ENCODE data around the gene FARP1.
A peak's percentile ranks its signal among the peaks of the same experiment; 100 is the strongest.

DNA sequence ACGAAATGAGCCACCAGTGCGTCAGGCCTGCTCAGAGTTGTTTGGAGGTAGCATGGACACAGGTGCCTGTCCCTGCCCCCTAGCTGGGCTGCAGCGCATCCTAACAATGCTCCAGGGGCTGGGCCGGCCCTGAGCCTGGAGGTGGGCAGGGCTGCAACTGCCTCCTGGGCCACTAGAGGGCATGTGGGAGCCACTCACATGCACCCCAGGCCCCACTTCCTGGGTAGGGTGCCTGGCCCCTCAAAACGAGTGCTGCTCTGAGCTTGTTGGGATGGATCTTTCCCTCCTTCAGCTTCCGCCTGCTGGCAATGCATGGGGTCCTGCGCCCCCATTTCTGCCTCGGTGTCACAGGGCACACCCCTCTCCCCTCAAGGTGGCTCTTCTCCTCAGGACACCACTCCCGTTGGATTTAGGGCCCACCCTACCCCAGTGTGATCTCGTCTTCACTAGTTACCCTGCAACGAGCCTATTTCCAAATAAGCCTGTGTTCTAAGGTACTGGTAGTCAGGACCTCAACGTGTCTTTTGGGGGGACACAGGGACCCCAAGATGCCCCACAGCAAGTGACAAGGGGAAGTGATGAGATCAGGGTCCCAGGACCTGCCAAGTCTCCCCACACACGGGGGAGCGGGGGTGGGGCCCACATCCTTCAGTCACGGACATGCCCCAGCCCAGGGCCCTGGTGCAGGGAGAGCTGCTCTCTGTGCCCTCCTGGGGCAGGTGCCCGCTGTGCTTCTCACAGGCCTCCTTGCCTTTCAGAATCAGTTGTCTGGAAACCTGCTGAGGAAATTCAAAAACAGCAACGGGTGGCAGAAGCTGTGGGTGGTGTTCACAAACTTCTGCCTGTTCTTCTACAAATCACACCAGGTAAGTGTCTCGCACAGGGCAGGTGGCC is 302.7 kb downstream of the FARP1 start:
- TF ChIP-seq, protein P1, sequence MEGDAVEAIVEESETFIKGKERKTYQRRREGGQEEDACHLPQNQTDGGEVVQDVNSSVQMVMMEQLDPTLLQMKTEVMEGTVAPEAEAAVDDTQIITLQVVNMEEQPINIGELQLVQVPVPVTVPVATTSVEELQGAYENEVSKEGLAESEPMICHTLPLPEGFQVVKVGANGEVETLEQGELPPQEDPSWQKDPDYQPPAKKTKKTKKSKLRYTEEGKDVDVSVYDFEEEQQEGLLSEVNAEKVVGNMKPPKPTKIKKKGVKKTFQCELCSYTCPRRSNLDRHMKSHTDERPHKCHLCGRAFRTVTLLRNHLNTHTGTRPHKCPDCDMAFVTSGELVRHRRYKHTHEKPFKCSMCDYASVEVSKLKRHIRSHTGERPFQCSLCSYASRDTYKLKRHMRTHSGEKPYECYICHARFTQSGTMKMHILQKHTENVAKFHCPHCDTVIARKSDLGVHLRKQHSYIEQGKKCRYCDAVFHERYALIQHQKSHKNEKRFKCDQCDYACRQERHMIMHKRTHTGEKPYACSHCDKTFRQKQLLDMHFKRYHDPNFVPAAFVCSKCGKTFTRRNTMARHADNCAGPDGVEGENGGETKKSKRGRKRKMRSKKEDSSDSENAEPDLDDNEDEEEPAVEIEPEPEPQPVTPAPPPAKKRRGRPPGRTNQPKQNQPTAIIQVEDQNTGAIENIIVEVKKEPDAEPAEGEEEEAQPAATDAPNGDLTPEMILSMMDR (conservative IDR thresholded peaks at IDR 0.05), result peak; percentile 93
- TF ChIP-seq ZFX (IDR thresholded peaks at IDR 0.05), result no peak

All from C4-2B (cell line).